Measurements from ENCODE around the gene PIM1. TPM values are rescaled to one million over a fixed set of nuclear protein-coding genes. Genes with fewer than 3 reads are reported as not detected.

PIM1 gene
- polyA plus RNA-seq, 1 donor: 35.8 TPM

GRCh38 chr6:37222125-37222967, 52.4 kb downstream of the PIM1 start:
- no peak for DNase-seq (ENCODE audit: low read depth)

- DNase-seq (ENCODE audit: low read depth): no peak
Measured at GRCh38 chr6:37222992-37223391, 53.0 kb downstream of the PIM1 start.

Other genes with a start within 250 kb of the PIM1 start
- gene PI16, start 215.4 kb upstream of the PIM1 start, polyA plus RNA-seq (ENCODE audit: insufficient read length): 13.6 TPM
- gene MTCH1, start 184.0 kb upstream of the PIM1 start, polyA plus RNA-seq (ENCODE audit: insufficient read length): 101 TPM
- 3.8 TPM for gene FGD2, start 164.5 kb upstream of the PIM1 start, polyA plus RNA-seq (ENCODE audit: insufficient read length)
- gene TBC1D22B, start 87.6 kb downstream of the PIM1 start, polyA plus RNA-seq (ENCODE audit: insufficient read length): 6.6 TPM
- gene TMEM217, start 88.0 kb downstream of the PIM1 start, polyA plus RNA-seq (ENCODE audit: insufficient read length): 0.71 TPM
- 15.8 TPM for gene RNF8, start 183.8 kb downstream of the PIM1 start, polyA plus RNA-seq (ENCODE audit: insufficient read length)

Data from forelimb muscle (tissue), 1 donor.